HFFc6 (cell line): ENCODE measurements around the gene ZBP1. TPM values are rescaled to one million over a fixed set of nuclear protein-coding genes. Genes with fewer than 3 reads are reported as not detected.

Experiments used
- DNase-seq: peaks from one replicate; pipeline ENCODE4 v3.0.0-alpha.2; 2018
- H3K27ac Mint-ChIP-seq: 2 replicates; pipeline ENCODE4 v1.8.0; 2020; ENCODE audit warnings: mild to moderate bottlenecking, mixed read lengths
- H3K27me3 Mint-ChIP-seq: 2 replicates; pipeline ENCODE4 v1.8.0; 2021; ENCODE audit warnings: mild to moderate bottlenecking, moderate library complexity, mixed read lengths; ENCODE audit not compliant: insufficient read depth
- H3K36me3 Mint-ChIP-seq: 2 replicates; pipeline ENCODE4 v1.8.0; 2021; ENCODE audit warnings: low read depth, mixed read lengths
- H3K4me1 Mint-ChIP-seq: 2 replicates; pipeline ENCODE4 v1.8.0; 2020; ENCODE audit warnings: low read depth, mixed read lengths
- H3K4me3 Mint-ChIP-seq: 2 replicates; pipeline ENCODE4 v1.8.0; 2020; ENCODE audit warnings: mild to moderate bottlenecking, moderate library complexity, mixed read lengths
- H3K9me3 Mint-ChIP-seq: 2 replicates; pipeline ENCODE4 v1.8.0; 2020; ENCODE audit warnings: mild to moderate bottlenecking, mixed read lengths
- total RNA-seq, 6 experiments: library from RNA; stranded (reverse); fragmentation: NEBNext Ultra II Directional; extraction: Animal tissue kit (Norgen Biotek cat#: 25700); gene quantifications; 2 replicates in 1 of 6; 3 replicates in 5 of 6; pipeline ENCODE4 v1.2.3, GENCODE V29; 2021
- TF ChIP-seq, protein P1 (sequence below): fragments of 200-600 bp; sonication (generic); IDR thresholded peaks from 2 replicates; pipeline ENCODE4 v1.5.0; 2021; ENCODE audit warnings: antibody characterized with exemption, mild to moderate bottlenecking

The ZBP1 gene
- total RNA-seq, 6 experiments from 2014 or later = not detected

DNA sequence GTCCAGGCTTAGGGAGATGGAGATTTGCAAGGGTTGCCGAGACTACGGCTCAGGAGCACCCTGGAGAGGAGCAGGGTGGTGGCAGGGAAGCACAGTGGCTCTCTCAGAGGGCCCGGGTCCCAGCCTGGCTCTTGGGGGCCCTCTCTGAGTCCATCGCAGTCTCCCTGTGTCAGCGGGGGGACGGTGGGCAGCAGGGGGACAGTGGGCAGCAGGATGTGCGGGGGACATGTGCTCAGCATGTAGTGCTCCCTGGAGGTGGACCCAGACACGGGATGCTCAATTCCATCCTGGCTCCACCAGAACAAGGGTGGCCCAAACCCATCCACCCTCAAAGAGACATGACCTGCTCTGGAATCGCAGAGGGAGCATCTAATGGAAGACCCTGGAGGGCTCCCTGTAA lies 43.0 kb upstream of the ZBP1 start:
- Mint-ChIP-seq H3K27me3 (peaks cover 3% of the 10 kb centered on the region), H3K4me3 (no peak overlapping the region), H3K4me1 (no peaks in the 10 kb centered on the region), H3K27ac (no peak overlapping the region), H3K36me3 (no peaks in the 10 kb centered on the region), H3K9me3 (no peaks in the 10 kb centered on the region)
- DNase-seq = no peak
- TF ChIP-seq, protein P1, sequence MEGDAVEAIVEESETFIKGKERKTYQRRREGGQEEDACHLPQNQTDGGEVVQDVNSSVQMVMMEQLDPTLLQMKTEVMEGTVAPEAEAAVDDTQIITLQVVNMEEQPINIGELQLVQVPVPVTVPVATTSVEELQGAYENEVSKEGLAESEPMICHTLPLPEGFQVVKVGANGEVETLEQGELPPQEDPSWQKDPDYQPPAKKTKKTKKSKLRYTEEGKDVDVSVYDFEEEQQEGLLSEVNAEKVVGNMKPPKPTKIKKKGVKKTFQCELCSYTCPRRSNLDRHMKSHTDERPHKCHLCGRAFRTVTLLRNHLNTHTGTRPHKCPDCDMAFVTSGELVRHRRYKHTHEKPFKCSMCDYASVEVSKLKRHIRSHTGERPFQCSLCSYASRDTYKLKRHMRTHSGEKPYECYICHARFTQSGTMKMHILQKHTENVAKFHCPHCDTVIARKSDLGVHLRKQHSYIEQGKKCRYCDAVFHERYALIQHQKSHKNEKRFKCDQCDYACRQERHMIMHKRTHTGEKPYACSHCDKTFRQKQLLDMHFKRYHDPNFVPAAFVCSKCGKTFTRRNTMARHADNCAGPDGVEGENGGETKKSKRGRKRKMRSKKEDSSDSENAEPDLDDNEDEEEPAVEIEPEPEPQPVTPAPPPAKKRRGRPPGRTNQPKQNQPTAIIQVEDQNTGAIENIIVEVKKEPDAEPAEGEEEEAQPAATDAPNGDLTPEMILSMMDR = no peak

DNA sequence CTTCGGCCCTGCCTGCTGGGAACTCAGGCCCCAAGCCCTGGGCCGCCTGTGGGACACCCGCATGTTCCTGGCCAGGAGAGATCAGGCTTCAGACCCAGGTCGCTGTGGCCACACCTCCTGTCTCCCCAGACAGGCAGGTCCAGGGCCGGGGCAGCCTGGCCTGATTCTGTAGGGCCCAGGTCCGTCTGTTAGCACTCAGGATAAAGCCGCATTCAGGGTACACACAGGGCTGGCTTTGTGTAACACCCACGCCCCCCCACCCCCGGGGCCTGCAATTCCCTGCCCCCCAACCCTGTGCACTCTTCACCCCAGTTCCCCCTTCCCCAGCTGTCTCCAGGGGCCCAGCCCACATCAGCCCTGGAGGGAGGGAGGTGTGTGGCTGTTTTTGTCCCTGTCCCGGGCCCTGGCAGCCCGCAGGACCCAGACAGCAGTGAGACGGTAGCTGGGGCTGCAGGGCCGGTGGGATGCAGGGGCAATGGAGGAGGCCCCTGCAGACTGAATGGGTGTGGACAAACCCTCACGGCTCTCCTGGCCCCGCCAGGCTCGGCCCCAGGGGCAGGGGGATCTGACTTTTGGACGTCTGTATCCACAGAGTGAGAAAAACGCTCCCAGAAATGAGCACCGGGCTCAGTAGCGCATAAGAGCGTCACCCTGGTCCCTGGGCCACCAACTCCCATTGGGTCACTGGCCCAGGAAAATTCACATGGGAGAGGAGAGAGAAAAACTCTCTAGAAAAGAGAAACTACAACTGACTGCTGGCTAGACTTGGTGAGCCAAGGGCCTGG lies 42.4 kb upstream of the ZBP1 start:
- Mint-ChIP-seq H3K36me3 (no peaks in the 10 kb centered on the region), H3K4me1 (no peaks in the 10 kb centered on the region), H3K9me3 (no peaks in the 10 kb centered on the region), H3K27me3 (peaks cover 3% of the 10 kb centered on the region), H3K4me3 (no peak overlapping the region), H3K27ac (no peak overlapping the region)
- DNase-seq = no peak
- TF ChIP-seq, protein P1 = no peak

DNA sequence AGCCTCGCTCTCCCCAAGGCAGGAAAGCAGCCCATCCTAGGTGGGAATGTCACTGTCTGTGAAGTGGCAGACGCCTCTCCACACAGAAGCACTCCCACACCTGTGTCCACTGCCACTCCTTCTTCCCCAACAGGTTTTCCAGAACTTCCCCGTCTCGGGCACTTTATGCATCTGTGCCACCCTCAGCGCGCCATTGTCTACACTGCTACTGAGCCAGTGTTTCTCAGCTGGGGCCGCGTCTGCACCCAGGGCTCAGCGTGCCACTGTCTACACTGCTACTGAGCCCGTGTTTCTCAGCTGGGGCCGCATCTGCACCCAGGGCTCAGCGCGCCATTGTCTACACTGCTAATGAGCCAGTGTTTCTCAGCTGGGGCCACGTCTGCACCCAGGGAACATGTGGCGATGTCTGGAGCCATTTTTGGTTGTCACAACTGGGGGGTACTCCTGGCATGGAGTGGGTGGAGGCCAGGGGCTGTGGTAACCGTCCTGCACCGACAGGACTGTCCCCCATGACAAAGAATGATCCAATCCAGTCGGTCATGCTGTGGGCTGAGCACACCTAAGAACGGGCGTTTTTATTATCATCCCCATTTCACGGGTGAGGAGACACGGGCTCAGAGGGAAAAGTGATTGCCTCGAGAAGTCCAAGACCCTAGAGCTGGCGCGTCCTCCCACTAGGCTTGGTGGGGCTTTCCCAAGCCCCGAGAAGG lies 41.7 kb upstream of the ZBP1 start:
- DNase-seq = no peak
- H3K4me3 Mint-ChIP-seq = no peak overlapping the region
- H3K27ac Mint-ChIP-seq = no peak overlapping the region
- H3K27me3 Mint-ChIP-seq = peaks cover 3% of the 10 kb centered on the region
- TF ChIP-seq, protein P1 = no peak
- no peaks in the 10 kb centered on the region for H3K4me1 Mint-ChIP-seq
- H3K9me3 Mint-ChIP-seq = no peaks in the 10 kb centered on the region
- H3K36me3 Mint-ChIP-seq = no peaks in the 10 kb centered on the region

DNA sequence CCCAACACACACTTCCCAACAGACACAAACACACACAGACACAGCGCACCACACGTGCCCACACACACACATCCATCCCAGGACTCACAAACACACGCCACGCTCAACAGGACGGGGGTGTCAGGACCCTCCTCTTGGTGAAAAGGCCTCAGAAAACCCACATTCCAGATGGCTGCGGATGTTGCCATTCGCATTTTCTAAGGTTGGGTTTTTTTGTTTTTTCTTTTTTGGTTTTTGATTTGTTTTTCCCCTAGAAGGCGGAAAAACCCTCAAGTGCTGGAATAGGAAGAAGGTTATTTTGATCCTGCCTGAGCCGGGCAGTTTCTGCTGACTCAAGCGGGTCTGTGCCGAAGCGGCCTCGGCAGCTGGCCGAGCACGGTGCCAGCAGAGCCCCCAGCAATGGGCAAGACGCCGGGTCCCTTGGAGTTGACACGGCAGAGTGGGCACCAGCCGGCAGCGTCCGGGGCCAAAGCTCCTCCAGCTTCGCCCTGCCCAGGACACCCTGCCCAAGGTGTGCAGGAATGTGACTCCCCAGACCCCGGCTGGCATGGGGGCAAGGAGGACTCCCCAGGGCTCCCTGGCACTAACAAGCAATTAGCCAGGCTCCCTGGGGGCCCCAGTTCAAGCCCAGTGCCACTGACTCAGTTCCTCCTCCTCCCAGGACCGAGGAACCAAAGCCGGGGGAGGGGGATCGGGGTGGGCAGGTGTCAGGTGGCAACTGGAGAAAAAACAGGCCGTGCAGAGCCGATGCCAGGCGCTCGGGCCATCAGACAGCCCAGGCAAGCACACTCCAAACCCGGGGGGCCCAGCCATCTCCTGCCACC lies 40.9 kb upstream of the ZBP1 start:
- no peaks in the 10 kb centered on the region for H3K36me3 Mint-ChIP-seq
- H3K4me3 Mint-ChIP-seq = no peak overlapping the region
- no peak overlapping the region for H3K27ac Mint-ChIP-seq
- peaks cover 3% of the 10 kb centered on the region for H3K27me3 Mint-ChIP-seq
- DNase-seq = no peak
- H3K9me3 Mint-ChIP-seq = no peaks in the 10 kb centered on the region
- no peaks in the 10 kb centered on the region for H3K4me1 Mint-ChIP-seq
- TF ChIP-seq, protein P1 = no peak

DNA sequence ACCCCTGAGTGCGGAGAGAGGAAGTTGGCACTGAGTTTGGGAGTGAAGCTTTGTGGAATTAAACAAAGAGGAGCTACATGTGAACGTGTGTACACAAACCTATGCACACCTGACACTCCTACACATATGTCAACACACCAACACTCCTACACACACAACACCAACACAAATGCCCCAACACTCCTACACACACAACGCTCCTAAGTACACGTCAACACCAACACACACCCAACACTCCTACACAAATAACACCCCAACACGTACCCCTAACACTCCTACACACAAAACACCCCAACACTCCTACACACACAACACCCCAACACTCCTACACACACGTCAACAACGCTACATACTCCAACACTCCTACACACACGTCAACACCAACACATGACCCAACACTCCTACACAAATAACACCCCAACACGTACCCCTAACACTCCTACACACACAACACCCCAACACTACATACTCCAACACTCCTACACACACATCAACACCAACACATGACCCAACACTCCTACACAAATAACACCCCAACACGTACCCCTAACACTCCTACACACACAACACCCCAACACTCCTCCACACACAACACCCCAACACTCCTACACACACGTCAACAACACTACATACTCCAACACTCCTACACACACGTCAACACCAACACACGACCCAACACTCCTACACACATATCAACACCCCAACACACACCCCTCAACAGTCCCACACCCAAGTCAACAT lies 40.1 kb upstream of the ZBP1 start:
- H3K27me3 Mint-ChIP-seq = no peaks in the 10 kb centered on the region; the same call in 1 of the 2 replicates
- no peaks in the 10 kb centered on the region for H3K4me1 Mint-ChIP-seq
- H3K27ac Mint-ChIP-seq = no peak overlapping the region
- TF ChIP-seq, protein P1 = no peak
- no peaks in the 10 kb centered on the region for H3K9me3 Mint-ChIP-seq
- H3K4me3 Mint-ChIP-seq = no peak overlapping the region
- no peak for DNase-seq
- no peaks in the 10 kb centered on the region for H3K36me3 Mint-ChIP-seq
